GM23338 (cell line): ENCODE data around the gene CCDC196.

Experiments
- CREB1 ChIP-seq: fragments of 250-450 bp; sonication (Bioruptor Pico); IDR thresholded peaks from 2 replicates; pipeline ENCODE4 v1.5.0; 2020; ENCODE audit warnings: low read depth, mild to moderate bottlenecking, moderate library complexity
- EZH2 ChIP-seq: fragments of 200-600 bp; sonication (generic); IDR thresholded peaks from one replicate; pipeline ENCODE4 v1.8.0; 2017; ENCODE audit warnings: antibody characterized with exemption, mild to moderate bottlenecking, low read depth; ENCODE audit not compliant: unreplicated experiment
- EZH2phosphoT487 ChIP-seq: fragments of 200-600 bp; sonication (generic); IDR thresholded peaks from one replicate; pipeline ENCODE4 v1.8.1; 2018; ENCODE audit warnings: antibody characterized with exemption; ENCODE audit not compliant: unreplicated experiment
- JUNB ChIP-seq: IDR thresholded peaks from one replicate; pipeline ENCODE4 v1.6.1; 2016; ENCODE audit warnings: antibody characterized with exemption; ENCODE audit not compliant: unreplicated experiment
- POLR2AphosphoS5 ChIP-seq: IDR thresholded peaks from 2 replicates; pipeline ENCODE4 v1.6.1; 2016; ENCODE audit warnings: antibody characterized with exemption, low read depth
- ZNF114 ChIP-seq: fragments of 250-450 bp; sonication (Bioruptor Pico); IDR thresholded peaks from 2 replicates; pipeline ENCODE4 v1.5.0; 2020; ENCODE audit warnings: mild to moderate bottlenecking, moderate library complexity
- TF ChIP-seq, protein P1 (sequence below), 2 experiments: fragments of 200-600 bp in 1 of 2; sonication (generic) in 1 of 2; conservative IDR thresholded peaks; 2 replicates each; pipeline versions ENCODE4 v1.5.1 to v1.6.1; 2016 to 2017; ENCODE audit warnings: antibody characterized with exemption in 2 of 2, low read depth in 2 of 2, mild to moderate bottlenecking in 2 of 2, moderate library complexity in 1 of 2
- TF ChIP-seq, protein P2 (sequence below): IDR thresholded peaks from one replicate; pipeline ENCODE4 v1.6.1; 2018; ENCODE audit warnings: antibody characterized with exemption; ENCODE audit not compliant: unreplicated experiment

DNA sequence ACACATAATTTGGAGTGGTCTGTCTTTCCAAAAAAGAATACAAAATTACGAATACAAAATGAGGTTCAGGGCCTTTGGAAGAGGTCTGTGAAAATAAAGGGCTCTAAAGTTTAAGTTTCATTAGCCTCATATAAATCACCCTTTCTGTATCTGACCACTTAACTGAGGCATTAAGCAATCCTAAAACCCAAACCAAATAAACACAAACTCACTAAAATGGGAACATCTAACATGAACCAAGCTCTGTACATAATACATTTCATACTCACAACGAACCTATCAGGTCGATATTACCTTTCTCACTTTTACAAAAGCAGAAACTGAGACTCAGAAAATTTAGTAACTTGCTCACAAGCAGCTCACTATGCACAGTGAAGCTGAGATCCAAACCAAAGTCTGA lies 1.1 kb upstream of the CCDC196 start:
- TF ChIP-seq EZH2, result no peak
- TF ChIP-seq, protein P1, sequence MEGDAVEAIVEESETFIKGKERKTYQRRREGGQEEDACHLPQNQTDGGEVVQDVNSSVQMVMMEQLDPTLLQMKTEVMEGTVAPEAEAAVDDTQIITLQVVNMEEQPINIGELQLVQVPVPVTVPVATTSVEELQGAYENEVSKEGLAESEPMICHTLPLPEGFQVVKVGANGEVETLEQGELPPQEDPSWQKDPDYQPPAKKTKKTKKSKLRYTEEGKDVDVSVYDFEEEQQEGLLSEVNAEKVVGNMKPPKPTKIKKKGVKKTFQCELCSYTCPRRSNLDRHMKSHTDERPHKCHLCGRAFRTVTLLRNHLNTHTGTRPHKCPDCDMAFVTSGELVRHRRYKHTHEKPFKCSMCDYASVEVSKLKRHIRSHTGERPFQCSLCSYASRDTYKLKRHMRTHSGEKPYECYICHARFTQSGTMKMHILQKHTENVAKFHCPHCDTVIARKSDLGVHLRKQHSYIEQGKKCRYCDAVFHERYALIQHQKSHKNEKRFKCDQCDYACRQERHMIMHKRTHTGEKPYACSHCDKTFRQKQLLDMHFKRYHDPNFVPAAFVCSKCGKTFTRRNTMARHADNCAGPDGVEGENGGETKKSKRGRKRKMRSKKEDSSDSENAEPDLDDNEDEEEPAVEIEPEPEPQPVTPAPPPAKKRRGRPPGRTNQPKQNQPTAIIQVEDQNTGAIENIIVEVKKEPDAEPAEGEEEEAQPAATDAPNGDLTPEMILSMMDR (conservative IDR thresholded peaks at IDR 0.05; ENCODE audit: low read depth in 2 of 2), result no peak
- no peak for TF ChIP-seq JUNB
- TF ChIP-seq, protein P2, sequence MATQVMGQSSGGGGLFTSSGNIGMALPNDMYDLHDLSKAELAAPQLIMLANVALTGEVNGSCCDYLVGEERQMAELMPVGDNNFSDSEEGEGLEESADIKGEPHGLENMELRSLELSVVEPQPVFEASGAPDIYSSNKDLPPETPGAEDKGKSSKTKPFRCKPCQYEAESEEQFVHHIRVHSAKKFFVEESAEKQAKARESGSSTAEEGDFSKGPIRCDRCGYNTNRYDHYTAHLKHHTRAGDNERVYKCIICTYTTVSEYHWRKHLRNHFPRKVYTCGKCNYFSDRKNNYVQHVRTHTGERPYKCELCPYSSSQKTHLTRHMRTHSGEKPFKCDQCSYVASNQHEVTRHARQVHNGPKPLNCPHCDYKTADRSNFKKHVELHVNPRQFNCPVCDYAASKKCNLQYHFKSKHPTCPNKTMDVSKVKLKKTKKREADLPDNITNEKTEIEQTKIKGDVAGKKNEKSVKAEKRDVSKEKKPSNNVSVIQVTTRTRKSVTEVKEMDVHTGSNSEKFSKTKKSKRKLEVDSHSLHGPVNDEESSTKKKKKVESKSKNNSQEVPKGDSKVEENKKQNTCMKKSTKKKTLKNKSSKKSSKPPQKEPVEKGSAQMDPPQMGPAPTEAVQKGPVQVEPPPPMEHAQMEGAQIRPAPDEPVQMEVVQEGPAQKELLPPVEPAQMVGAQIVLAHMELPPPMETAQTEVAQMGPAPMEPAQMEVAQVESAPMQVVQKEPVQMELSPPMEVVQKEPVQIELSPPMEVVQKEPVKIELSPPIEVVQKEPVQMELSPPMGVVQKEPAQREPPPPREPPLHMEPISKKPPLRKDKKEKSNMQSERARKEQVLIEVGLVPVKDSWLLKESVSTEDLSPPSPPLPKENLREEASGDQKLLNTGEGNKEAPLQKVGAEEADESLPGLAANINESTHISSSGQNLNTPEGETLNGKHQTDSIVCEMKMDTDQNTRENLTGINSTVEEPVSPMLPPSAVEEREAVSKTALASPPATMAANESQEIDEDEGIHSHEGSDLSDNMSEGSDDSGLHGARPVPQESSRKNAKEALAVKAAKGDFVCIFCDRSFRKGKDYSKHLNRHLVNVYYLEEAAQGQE, result no peak
- TF ChIP-seq CREB1 (CRISPR knock-in tag), result no peak
- no peak for TF ChIP-seq POLR2AphosphoS5
- no peak for TF ChIP-seq EZH2phosphoT487
- TF ChIP-seq ZNF114 (CRISPR knock-in tag), result no peak
